Thyroid gland (tissue), 4 donors: ENCODE measurements around the gene DHCR24.

Experiments used
- POLR2A ChIP-seq, 2 donors: fragments of 450-650 bp; IDR thresholded peaks; one replicate each; pipeline ENCODE4 v1.6.1; 2017; ENCODE audit warnings: antibody characterized with exemption in 2 of 2, mild to moderate bottlenecking in 2 of 2, moderate library complexity in 1 of 2
- TF ChIP-seq, protein P1 (sequence below), 6 experiments: fragments of 200-600 bp in 3 of 6; fragments of 450-650 bp in 3 of 6; sonication (generic) in 3 of 6; IDR thresholded peaks; one replicate each; pipeline ENCODE4 v1.5.1; 2016 to 2019; ENCODE audit warnings: antibody characterized with exemption in 6 of 6, mild to moderate bottlenecking in 2 of 6, inconsistent platforms in 1 of 6, moderate library complexity in 1 of 6

DNA sequence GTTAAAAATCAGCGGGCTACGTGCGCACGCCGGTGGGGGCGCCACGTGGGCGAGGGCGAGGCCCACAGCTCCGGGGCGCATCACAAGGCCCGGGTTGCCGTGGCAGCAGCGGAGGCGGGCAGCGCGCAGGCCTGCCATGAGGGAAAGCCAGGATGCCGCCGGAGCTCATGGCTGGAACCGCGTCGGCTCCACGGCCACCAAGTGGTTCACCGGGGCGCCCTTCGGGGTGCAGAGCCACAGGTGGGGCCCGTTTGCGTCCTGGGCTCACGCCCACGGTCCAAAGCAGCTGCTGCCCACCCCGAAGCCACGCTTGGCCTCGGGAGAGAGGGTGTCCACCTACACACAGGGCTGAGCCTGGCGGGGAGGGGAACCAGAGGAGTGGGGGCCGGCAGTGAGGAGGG lies 81.0 kb downstream of the DHCR24 start:
- TF ChIP-seq, protein P1, sequence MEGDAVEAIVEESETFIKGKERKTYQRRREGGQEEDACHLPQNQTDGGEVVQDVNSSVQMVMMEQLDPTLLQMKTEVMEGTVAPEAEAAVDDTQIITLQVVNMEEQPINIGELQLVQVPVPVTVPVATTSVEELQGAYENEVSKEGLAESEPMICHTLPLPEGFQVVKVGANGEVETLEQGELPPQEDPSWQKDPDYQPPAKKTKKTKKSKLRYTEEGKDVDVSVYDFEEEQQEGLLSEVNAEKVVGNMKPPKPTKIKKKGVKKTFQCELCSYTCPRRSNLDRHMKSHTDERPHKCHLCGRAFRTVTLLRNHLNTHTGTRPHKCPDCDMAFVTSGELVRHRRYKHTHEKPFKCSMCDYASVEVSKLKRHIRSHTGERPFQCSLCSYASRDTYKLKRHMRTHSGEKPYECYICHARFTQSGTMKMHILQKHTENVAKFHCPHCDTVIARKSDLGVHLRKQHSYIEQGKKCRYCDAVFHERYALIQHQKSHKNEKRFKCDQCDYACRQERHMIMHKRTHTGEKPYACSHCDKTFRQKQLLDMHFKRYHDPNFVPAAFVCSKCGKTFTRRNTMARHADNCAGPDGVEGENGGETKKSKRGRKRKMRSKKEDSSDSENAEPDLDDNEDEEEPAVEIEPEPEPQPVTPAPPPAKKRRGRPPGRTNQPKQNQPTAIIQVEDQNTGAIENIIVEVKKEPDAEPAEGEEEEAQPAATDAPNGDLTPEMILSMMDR (IDR thresholded peaks at IDR 0.05), result no peak
- TF ChIP-seq POLR2A (IDR thresholded peaks at IDR 0.05), result no peak
